HUES48 (cell line): ENCODE results near the gene CMAS.
"Not testable (repeated sequence)": the region's sequence is repeated elsewhere in the genome, so short reads cannot be mapped to it uniquely, and the experiment has no call there.

ENCODE experiments used
- H3K27ac ChIP-seq: one replicate; pipeline ENCODE4 v1.7.0; 2013; ENCODE audit warnings: low read depth, low read length, inconsistent platforms
- H3K27me3 ChIP-seq: 2 replicates; pipeline ENCODE4 v1.6.1; 2013; ENCODE audit warnings: mild to moderate bottlenecking, low read length; ENCODE audit not compliant: control insufficient read depth, insufficient read depth
- H3K36me3 ChIP-seq: 2 replicates; pipeline ENCODE4 v1.6.1; 2013; ENCODE audit warnings: low read length; ENCODE audit not compliant: control insufficient read depth, insufficient read depth
- H3K4me1 ChIP-seq: 2 replicates; pipeline ENCODE4 v1.6.1; 2013; ENCODE audit warnings: mild to moderate bottlenecking, low read length; ENCODE audit not compliant: control insufficient read depth, insufficient read depth
- H3K4me3 ChIP-seq: 2 replicates; pipeline ENCODE4 v1.5.1; 2013; ENCODE audit warnings: mild to moderate bottlenecking, low read depth, low read length
- H3K9ac ChIP-seq: 2 replicates; pipeline ENCODE4 v1.6.1; 2013; ENCODE audit warnings: mild to moderate bottlenecking, low read depth, low read length, moderate library complexity
- H3K9me3 ChIP-seq: 2 replicates; pipeline ENCODE4 v1.6.1; 2013; ENCODE audit warnings: low read length; ENCODE audit not compliant: control insufficient read depth, insufficient read depth

The CMAS gene

DNA sequence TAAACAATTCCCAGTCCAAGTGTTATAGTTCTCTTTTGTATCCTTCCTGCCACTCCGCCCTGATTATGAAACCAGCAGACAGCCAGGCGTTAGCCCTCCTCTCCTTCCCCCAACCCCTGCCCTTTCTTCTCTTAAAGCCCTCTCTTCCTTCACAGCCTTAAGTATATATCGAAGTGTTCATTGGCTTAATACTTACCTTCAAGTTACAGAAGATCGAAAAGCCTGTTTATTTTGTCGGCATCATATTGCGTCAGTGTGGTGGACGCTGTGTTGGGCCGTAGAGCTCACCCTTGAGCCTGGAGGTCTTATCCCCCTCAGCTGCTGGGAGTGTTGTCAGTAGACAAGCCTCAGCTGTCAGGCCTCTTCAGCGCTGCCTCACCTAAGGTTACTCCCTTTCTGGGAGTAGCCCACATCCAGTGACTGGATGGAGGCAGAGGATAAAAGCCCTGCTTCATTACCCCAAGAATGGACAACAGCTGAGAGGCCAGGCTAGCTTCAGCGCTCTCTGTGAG, 36.2 kb downstream of the CMAS start:
- H3K4me1 ChIP-seq = no peaks in the 10 kb centered on the region
- H3K27me3 ChIP-seq = no peaks in the 10 kb centered on the region
- H3K36me3 ChIP-seq = no peaks in the 10 kb centered on the region
- H3K27ac ChIP-seq = no peak overlapping the region
- H3K4me3 ChIP-seq = no peak overlapping the region
- H3K9me3 ChIP-seq = no peaks in the 10 kb centered on the region
- H3K9ac ChIP-seq = no peak overlapping the region

GRCh38 chr12:22083167-22083566, 37.1 kb downstream of the CMAS start:
- no peak overlapping the region for H3K27ac ChIP-seq
- no peaks in the 10 kb centered on the region for H3K9me3 ChIP-seq
- no peak overlapping the region for H3K4me3 ChIP-seq
- H3K9ac ChIP-seq = no peak overlapping the region
- H3K27me3 ChIP-seq = no peaks in the 10 kb centered on the region
- no peaks in the 10 kb centered on the region for H3K4me1 ChIP-seq
- no peaks in the 10 kb centered on the region for H3K36me3 ChIP-seq

GRCh38 chr12:22084852-22085251, 38.8 kb downstream of the CMAS start:
- no peaks in the 10 kb centered on the region for H3K36me3 ChIP-seq
- no peaks in the 10 kb centered on the region for H3K27me3 ChIP-seq
- no peak overlapping the region for H3K4me3 ChIP-seq
- H3K9me3 ChIP-seq = no peaks in the 10 kb centered on the region
- H3K4me1 ChIP-seq = no peaks in the 10 kb centered on the region
- H3K27ac ChIP-seq = no peak overlapping the region
- no peak overlapping the region for H3K9ac ChIP-seq

DNA sequence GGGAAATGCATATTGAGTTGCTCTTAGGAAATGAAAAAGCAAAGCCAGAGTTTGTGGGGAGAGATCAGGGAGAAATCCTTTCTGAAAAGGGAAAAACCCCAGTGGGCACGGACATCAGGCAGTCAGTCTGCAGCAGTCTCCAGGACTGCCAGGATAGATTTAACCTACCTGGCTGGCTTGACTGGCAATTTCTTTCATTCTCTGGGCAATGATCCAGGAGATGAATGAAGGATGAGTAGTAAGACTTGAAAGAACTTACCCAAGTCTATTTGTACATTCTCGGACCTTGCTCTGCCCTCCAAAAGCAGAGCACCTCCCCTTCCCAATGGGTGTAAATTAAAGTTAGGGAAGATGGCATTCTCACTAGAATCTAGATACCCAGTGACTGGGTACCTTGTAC, 42.9 kb downstream of the CMAS start:
- Histone ChIP-seq H3K9ac (no peak overlapping the region), H3K27ac (no peak overlapping the region)

DNA sequence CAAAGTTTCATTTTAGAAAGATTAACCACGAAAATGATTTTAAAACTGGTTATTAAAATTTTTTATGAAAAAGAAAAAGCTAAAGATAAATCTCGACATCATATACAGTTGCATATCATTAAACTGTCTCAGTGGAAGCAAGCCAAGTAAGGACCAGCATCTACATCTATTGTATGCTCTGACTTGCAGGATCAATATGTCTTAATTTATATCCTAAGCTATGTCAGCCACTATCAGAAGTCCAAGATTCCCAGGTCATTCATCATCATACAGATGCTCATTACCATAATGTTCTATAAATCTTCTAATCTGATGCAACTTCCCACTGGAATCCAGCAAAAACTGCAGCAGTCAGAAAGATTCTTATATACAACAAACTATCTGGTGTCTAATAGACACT, 43.5 kb downstream of the CMAS start:
- H3K27ac ChIP-seq = no peak overlapping the region
- no peak overlapping the region for H3K9ac ChIP-seq
- H3K36me3 ChIP-seq = no peaks in the 10 kb centered on the region
- H3K4me1 ChIP-seq = no peaks in the 10 kb centered on the region
- H3K4me3 ChIP-seq = no peak overlapping the region
- no peaks in the 10 kb centered on the region for H3K9me3 ChIP-seq
- no peaks in the 10 kb centered on the region for H3K27me3 ChIP-seq

More for the DNA sequence above, 42.9 kb downstream of the CMAS start:
- H3K27me3 ChIP-seq = no peaks in the 10 kb centered on the region
- no peaks in the 10 kb centered on the region for H3K4me1 ChIP-seq
- H3K4me3 ChIP-seq = no peak overlapping the region
- H3K9me3 ChIP-seq = no peaks in the 10 kb centered on the region
- H3K36me3 ChIP-seq = no peaks in the 10 kb centered on the region

DNA sequence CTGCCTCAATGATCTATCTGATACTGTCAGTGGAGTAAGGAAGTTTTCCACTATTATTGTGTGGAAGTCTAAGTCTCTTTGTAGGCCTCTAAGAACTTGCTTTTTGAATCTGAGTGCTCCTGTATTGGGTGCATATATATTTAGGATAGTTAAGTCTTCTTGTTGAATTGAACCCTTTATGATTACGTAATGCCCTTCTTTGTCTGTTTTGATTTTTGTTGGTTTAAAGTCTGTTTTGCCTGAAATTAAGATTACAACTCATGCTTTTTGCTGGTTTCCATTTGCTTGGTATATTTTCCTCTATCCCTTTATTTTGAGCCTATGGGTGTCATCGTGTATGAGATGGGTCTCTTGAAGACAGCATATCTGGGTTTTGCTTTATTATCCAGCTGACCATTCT, 53.0 kb downstream of the CMAS start:
- H3K4me3 ChIP-seq, H3K9ac ChIP-seq, H3K9me3 ChIP-seq, H3K36me3 ChIP-seq, H3K27me3 ChIP-seq, H3K27ac ChIP-seq, H3K4me1 ChIP-seq: not testable (repeated sequence)

DNA sequence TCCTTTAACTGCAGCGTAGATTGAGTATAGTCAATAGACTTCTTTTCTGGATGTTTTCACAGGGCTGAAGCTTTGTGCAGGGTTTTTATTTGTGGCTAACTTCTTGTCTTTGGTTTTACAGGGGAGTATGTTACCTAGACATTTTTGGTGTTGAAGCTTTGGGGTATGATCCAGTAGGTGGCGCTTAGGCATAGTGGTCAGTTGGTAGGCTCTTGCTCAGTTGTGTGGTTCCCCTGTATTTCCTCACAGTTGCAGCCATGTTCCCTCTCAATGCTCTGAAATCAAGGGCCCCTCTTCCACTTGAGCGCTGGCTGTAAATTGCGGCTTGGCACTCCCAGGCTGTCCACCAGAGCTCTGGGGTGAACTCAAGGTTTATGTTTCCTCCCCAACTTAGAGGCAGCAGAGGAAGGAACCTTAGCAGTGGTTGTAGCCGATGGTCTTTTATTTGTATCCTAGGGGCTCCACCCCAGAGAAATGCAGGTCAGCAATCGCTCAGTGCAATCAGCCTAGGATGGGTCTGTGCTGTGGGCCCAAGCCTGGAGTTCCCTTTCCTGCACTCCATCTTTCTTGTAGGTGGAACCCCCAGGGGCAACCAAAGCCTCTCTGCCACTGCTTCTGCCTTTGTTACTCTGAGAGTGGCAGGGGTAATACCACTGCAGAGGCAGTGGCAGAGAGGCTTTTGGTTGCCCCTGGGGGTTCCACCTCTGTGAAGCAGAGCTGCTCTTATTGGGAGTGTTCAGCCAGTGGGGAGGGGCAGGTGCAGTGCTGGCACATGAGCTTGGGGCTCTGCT, 55.1 kb downstream of the CMAS start:
- Histone ChIP-seq H3K4me3 (no peak overlapping the region), H3K9me3 (no peaks in the 10 kb centered on the region), H3K4me1 (no peaks in the 10 kb centered on the region), H3K27me3 (no peaks in the 10 kb centered on the region), H3K9ac (no peak overlapping the region), H3K27ac (no peak overlapping the region), H3K36me3 (no peaks in the 10 kb centered on the region)

GRCh38 chr12:22101749-22102243, 55.8 kb downstream of the CMAS start:
- no peaks in the 10 kb centered on the region for H3K4me1 ChIP-seq
- no peak overlapping the region for H3K9ac ChIP-seq
- no peak overlapping the region for H3K27ac ChIP-seq
- H3K9me3 ChIP-seq = no peaks in the 10 kb centered on the region
- no peaks in the 10 kb centered on the region for H3K36me3 ChIP-seq
- H3K4me3 ChIP-seq = no peak overlapping the region
- no peaks in the 10 kb centered on the region for H3K27me3 ChIP-seq

DNA sequence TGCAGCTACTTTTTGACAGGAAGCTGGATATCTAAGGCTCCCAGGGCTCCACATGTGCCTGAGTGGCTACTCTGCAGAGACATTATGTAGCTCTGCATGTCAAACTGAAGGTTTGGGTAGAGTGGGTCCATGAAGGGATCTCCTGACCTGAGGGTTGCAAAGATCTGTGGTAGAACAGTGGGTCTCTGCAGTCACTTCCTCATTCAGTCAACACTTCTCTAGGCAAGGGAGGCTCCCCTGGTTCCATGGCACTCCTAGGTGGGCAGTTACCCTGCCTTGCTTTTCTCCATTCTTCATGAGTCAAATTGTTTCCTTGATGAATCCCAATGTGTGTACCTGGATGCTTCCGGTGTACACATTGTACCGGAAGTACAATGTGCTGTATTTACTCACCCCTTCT, 57.4 kb downstream of the CMAS start:
- no peaks in the 10 kb centered on the region for H3K4me1 ChIP-seq

DNA sequence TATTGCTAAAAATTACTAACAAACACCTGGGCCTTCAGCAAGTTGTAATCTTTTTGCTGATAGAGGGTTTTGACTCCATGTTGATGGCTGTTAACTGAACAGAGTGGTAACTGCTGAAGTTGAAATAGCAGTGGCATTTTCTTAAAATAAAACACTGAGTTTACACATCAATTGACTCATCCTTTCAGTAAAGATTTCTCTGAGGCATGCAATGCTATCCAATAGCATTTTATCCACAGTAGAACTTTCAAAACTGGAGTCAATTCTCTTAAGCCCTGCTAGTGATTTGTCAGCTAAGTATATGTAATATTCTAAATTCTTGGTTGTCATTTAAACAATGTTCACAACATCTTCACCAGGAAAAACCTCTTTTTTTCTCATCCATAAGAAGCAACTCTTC, 59.5 kb downstream of the CMAS start:
- H3K27me3 ChIP-seq = no peaks in the 10 kb centered on the region
- no peaks in the 10 kb centered on the region for H3K9me3 ChIP-seq
- no peaks in the 10 kb centered on the region for H3K36me3 ChIP-seq
- H3K9ac ChIP-seq = no peak overlapping the region
- H3K4me3 ChIP-seq = no peak overlapping the region
- no peak overlapping the region for H3K27ac ChIP-seq
- no peaks in the 10 kb centered on the region for H3K4me1 ChIP-seq

More for the DNA sequence above, 57.4 kb downstream of the CMAS start:
- no peaks in the 10 kb centered on the region for H3K36me3 ChIP-seq
- H3K9ac ChIP-seq = no peak overlapping the region
- no peaks in the 10 kb centered on the region for H3K27me3 ChIP-seq
- no peak overlapping the region for H3K27ac ChIP-seq
- no peak overlapping the region for H3K4me3 ChIP-seq
- H3K9me3 ChIP-seq = no peaks in the 10 kb centered on the region

- Histone ChIP-seq H3K9me3 (no peaks in the 10 kb centered on the region), H3K4me1 (no peaks in the 10 kb centered on the region), H3K9ac (no peak overlapping the region), H3K36me3 (no peaks in the 10 kb centered on the region), H3K27me3 (no peaks in the 10 kb centered on the region), H3K27ac (no peak overlapping the region), H3K4me3 (no peak overlapping the region)
These were observed 64.2 kb downstream of the CMAS start for GRCh38 chr12:22110176-22110575.
